Neural cell (in vitro differentiated cells): ENCODE results near the gene CLDN2.

Experiments used
- CTCF ChIP-seq: fragments of 450-650 bp; IDR thresholded peaks from 2 replicates; pipeline ENCODE4 v1.5.1; 2014; ENCODE audit warnings: antibody characterized with exemption, mild to moderate bottlenecking, moderate library complexity; ENCODE audit not compliant: poor library complexity, severe bottlenecking
- EP300 ChIP-seq: fragments of 450-650 bp; conservative IDR thresholded peaks from 2 replicates; pipeline ENCODE4 v1.6.1; 2014; ENCODE audit warnings: antibody characterized with exemption, mild to moderate bottlenecking, moderate library complexity; ENCODE audit not compliant: poor library complexity, severe bottlenecking
- EZH2 ChIP-seq: fragments of 200-600, 300-800 bp; shearing (Covaris generic), sonication (generic); IDR thresholded peaks from 2 replicates; pipeline ENCODE4 v1.6.1; 2014; ENCODE audit warnings: antibody characterized with exemption, low read length, borderline replicate concordance, mild to moderate bottlenecking; ENCODE audit not compliant: insufficient read depth, poor library complexity, severe bottlenecking
- MXI1 ChIP-seq: fragments of 450-650 bp; conservative IDR thresholded peaks from 2 replicates; pipeline ENCODE4 v1.6.1; 2014; ENCODE audit warnings: antibody characterized with exemption, mild to moderate bottlenecking; ENCODE audit not compliant: poor library complexity, severe bottlenecking
- SMC3 ChIP-seq: fragments of 450-650 bp; conservative IDR thresholded peaks from 2 replicates; pipeline ENCODE4 v1.6.1; 2014; ENCODE audit warnings: antibody characterized with exemption, mild to moderate bottlenecking, moderate library complexity; ENCODE audit not compliant: poor library complexity
- TAF1 ChIP-seq: IDR thresholded peaks from 2 replicates; pipeline ENCODE4 v1.6.1; 2012; ENCODE audit warnings: low read depth

GRCh38 chrX:106932960-106933537, 12.8 kb downstream of the CLDN2 start:
- no peak for TF ChIP-seq CTCF
- TF ChIP-seq EP300: no peak
- no peak for TF ChIP-seq MXI1
- no peak for TF ChIP-seq SMC3
- no peak for TF ChIP-seq EZH2
- TF ChIP-seq TAF1: no peak
